Measurements from ENCODE around the gene RAC3.

Gene RAC3

DNA sequence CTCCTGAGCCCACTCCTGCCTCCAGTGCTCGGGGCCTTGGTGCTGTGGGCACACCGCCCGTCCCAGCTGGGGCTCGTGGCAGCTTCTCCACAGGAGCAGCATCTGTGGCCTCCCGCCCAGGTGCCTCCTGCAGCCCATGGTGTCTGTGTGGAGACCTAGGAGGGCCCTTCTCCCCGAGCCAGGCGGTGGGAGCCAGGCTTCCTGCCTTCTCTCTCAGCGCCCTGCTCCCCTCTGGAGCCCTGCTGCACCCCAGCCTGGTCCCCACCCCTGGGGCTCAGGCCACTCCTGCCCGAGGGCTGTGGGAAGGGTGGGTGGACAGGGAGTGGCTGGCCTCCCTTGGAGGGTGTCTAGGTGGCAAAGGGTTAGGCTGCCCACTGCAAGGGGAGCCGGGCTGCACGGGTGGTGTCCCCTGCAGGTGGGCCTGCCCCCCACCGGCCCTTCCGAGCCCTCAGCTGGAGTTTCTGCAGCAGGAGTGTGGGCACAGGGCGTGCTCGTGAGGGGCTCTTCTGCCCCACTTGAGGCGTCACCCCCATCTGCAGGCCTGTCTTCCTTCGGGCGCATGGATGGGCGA is 19.8 kb upstream of the RAC3 start:
- in situ Hi-C loops (cut with MboI; ENCODE audit: low sequenced_read_pairs) = no loop called here

- in situ Hi-C loops (cut with MboI; ENCODE audit: low sequenced_read_pairs) = no loop called here
Observed at GRCh38 chr17:82012261-82012639, 19.2 kb upstream of the RAC3 start.

DNA sequence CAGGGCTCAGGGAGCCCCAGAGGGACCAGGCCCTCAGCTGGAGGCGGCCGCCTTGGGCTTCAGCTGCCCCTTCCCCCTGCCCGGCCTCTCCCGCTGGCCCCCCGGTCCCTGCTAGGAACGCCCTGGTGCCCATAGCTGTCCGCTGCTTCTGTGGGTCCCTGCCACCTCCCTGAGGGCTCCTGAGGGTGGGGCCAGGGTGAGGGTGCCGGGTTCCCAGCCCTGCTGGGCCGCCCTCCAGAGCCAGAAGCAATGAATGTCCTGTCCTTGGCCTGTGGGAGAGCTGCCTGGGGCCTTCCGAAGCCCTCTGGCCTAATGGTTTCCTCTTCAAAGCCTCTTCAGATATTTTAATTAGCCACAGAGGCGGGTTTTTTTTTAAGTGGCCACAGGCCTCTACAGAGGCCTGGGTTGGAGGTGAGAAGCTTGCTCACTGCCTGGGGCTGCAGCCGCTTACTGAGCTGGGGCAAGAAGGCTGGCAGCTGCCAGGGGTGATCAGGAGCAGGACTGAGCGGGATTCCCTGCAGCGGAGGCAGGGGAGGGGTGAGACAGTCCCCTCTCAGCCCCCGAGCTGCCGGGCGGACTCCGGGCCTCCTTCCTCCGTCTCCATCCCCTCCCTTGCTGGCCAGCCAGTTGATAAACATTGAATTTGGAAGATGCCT is 18.7 kb upstream of the RAC3 start:
- in situ Hi-C loops (cut with MboI; ENCODE audit: low sequenced_read_pairs) = no loop called here

DNA sequence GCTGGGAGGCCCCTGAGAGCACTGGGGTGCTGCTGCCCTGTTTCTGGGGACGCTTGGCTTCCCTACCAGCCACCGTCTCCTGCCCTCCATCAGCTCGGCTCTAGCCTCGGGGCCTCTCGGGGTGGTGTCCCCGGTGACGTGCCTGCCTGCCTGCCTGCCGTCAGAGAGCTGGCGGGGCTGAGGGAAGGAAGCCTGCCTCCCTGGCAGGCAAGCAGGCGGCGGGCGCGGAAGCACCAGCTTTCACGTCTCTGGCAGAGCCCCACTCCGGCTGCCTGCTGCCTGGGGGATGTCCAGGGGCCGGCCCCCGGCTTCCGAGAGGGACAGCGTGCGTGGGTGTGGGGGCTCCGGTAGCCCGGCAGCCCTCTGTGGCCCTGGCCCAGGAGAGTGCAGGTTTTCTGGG is 18.1 kb upstream of the RAC3 start:
- in situ Hi-C loops (cut with MboI; ENCODE audit: low sequenced_read_pairs) = no loop called here

GRCh38 chr17:82013772-82014321 is 17.6 kb upstream of the RAC3 start:
- in situ Hi-C loops (cut with MboI; ENCODE audit: low sequenced_read_pairs) = no loop called here

DNA sequence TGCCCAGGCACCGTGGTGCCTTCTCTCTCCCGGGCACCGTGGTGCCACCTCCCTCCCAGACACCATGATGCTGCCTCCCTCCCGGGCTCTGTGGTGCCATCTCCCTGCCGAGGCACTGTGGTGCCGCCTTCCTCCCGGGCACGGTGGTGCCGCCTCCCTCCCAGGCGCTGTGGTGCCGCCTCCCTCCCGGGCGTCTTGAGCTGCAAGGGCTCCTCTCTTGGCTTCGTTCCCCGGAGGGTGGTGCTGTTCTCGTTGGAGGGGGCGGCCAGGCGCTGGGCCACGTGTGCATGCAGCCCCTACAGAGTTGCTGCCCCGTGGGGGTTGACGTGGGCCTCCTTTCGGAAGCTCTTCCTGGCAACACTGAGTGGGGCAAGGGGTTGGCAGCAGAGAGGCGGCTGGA is 17.0 kb upstream of the RAC3 start:
- in situ Hi-C loops (cut with MboI; ENCODE audit: low sequenced_read_pairs) = no loop called here

DNA sequence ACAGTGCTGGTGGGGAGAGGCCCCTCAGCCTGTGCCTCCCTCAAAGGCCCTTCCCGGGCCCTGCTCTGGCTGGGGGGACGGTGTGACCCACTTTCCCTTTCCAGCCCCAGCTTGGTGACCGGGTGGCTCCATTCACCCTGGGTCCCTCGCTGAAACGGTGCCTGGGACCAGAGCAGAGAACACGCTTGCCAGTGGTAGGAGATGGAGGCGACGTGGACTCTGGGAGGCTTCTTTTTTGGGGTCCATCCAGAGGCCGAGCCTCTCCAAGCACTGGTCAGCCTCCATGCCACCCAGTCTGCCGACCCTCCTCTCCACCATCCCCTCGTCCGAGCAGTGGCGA is 16.5 kb upstream of the RAC3 start:
- in situ Hi-C loops (cut with MboI; ENCODE audit: low sequenced_read_pairs) = no loop called here

DNA sequence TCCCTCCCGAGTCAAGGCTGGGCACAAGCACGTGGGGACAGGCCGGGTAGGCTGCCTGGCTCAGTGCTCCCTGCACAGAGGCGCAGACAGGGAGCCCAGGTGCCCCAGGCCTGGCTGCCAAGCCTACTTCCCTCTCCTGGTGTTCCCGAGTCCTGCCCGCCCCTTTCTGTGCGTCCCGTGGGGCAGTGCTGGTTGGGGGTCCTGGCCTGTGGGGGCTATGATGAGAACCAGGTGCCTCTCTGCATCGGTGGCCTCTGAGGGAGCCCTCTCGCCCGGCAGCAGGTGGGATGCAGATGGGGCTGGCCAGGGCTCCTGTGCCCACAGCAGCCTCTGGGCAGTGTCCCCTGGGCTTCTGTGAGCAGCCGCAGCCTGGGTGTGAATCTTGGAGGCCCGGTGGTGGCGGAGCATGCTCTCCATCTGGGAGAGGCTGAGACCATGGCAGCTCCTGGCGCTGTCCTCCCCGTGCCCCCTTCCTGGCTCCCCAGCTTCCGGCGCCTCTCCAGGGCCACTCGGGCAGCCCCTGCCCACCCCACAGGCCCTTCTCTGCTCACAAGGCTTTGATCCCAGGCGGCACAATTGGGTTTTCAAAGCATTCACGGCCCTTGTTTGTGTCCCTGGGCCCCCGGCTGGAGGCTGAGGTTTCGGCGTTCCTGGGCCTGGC is 16.0 kb upstream of the RAC3 start:
- in situ Hi-C loops (cut with MboI; ENCODE audit: low sequenced_read_pairs) = no loop called here

- in situ Hi-C loops (cut with MboI; ENCODE audit: low sequenced_read_pairs) = no loop called here
Observed at GRCh38 chr17:82016061-82016874, 15.2 kb upstream of the RAC3 start.

DNA sequence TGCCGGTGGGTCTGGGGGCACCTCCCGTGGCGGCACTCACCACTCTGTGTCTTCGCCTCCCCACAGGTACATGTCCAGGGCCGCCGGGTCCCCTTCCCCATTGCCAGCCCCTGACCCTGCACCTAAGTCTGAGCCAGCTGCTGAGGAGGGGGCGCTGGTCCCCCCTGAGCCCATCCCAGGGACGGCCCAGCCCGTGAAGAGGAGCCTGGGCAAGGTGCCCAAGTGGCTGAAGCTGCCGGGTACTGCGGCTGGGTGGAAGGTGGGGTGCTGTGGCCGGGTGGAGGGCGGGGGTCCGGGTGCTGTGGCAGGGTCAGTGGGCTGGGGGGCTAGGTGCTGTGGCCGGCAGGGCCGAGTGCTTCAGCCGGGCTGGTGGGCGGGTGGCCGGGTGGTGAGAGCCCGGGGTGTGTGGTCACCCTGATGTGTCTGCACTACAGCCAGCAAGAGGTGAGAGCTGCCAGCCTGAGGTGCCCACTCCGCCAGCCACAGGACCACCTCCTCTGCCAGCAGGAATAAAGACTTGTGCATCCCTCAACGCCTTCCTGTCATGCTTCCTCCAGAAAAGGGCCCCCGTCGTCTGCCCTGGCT is 14.5 kb upstream of the RAC3 start:
- in situ Hi-C loops (cut with MboI; ENCODE audit: low sequenced_read_pairs) = no loop called here

- in situ Hi-C loops (cut with MboI; ENCODE audit: low sequenced_read_pairs) = no loop called here
Observed at GRCh38 chr17:82017612-82018151, 13.8 kb upstream of the RAC3 start.

GRCh38 chr17:82018152-82018988 is 13.1 kb upstream of the RAC3 start:
- in situ Hi-C loops (cut with MboI; ENCODE audit: low sequenced_read_pairs) = no loop called here

DNA sequence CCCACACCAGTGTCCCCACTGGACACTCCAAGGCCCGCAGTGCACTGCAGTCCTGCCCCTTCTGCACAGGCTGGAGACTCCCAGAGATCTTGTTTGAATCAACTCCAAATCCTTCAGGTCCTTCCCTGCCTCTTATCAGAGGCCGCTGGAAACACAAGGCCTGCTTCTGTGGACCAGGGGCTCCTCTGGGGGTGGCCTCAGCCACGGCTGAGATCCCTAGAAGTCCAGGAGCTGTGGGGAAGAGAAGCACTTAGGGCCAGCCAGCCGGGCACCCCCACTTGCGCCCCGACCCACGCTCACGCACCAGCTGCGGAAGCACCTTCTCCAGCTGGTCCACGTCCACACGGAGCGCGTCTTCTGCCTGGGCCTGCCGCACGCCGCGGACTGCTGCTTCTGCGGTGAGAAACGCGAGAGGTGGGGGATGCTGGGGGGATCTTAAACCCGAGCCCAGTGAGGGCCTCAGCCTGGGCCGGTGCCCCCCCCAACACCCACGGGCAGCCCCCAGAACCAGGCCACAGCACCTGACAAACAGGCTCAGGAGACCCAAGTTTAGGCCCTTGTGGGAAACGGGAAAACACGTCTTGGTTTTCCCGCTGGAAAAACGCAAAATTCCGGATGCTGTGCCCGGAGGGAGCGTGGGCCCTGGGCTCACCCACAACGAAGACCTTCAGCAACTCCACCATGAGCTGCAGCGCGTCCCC is 12.3 kb upstream of the RAC3 start:
- in situ Hi-C loops (cut with MboI; ENCODE audit: low sequenced_read_pairs) = no loop called here

GRCh38 chr17:82019690-82020571 is 11.5 kb upstream of the RAC3 start:
- in situ Hi-C loops (cut with MboI; ENCODE audit: low sequenced_read_pairs) = no loop called here

DNA sequence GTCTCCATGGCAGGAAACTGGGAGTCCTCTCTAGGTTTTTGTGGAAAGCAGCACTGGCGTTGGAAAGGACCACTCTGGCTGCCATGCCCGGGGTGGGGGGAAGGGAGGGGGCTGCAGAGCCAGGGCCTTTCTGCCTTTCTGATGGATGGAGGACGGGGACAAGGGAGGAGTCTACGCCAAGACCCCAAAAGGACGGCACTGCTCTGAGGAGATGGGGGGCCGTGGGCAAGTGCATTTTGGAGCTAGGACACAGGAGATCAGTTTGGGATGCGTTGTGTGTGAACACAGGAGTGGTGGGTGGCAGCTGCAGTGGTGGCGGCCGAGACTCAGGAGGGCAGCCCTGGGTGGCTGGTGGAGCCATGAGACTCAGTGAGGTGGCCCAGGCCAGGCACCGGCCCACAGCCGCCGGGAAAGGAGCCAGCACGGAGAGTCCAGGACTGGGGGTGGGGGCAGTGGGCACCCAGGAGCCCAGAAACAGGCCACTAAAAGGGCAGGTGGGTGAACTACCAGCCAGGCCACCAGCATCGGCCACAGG is 10.8 kb upstream of the RAC3 start:
- in situ Hi-C loops (cut with MboI; ENCODE audit: low sequenced_read_pairs) = no loop called here

DNA sequence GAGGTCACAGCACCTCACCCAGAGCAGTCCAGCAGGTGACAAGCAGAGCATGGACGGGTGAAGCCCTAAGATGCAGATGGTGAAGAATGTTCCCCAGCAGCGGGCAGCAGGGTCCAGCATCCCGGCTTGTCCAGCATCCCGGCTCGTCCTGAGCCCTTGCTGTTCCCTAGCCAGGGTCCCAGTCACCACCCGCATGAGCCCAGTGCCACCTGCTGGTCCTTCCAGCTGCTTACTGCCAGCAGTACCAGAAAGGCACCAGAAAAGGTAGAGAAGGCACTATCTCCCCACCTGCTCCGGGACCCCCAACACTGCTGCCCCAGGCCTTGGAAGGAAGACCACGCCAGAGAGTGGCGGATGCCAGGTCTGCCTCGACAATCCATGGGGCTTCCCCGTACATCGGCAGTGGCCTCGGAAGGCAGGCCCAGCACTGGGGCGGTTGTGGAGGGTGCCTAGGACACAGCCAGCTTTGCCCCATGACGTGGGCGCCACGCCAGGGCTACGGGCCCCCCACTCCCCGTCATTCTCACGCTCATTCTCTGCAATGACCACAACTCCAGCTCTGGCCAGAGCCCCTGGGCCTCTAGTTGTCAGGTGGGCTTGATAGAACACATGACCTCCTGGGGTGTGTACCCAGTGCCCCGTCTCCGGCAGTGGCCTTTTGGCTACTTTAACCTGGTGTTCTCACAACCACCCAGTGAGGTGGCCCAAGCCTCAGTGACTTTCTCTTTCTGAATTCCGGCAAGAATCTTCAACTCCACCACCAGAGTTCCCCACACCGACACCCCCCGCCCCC is 10.2 kb upstream of the RAC3 start:
- in situ Hi-C loops (cut with MboI; ENCODE audit: low sequenced_read_pairs) = no loop called here

DNA sequence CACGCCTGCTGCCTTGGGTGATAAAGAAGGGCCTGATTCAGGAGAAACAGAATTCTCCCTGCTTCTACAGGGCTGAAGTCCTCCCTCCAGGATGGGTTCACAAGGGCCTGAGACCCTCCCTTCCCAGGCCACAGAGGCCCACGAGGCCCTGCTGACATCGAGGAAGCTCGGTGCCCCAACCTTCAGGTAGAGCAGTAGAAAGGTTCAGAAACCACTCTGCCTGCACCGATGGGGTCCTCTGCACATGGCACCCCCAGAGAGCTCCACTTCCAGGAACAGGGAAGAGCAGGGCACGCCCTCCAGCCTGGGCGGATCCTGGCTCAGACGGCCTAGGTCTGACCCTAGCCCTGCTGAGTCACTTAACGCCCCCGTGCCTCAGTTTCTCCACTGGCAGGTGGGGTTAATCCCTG is 9.6 kb upstream of the RAC3 start:
- in situ Hi-C loops (cut with MboI; ENCODE audit: low sequenced_read_pairs) = no loop called here

All from hTERT RPE-1 (cell line).